T-helper 1 cell treated with Interleukin-12 subunit alpha and Interleukin-12 subunit beta and Interleukin-4 antibody, amounts not matched to agents 30 μg/mL and 1 μg/mL, for 36 hours (primary cell): ENCODE results near the gene UTP3.
"Not testable (repeated sequence)": the region's sequence is repeated elsewhere in the genome, so short reads cannot be mapped to it uniquely, and the experiment has no call there.

ENCODE experiments used
- H3K27ac Mint-ChIP-seq: one replicate; pipeline ENCODE4 v1.8.0; 2021; ENCODE audit warnings: mild to moderate bottlenecking, mixed read lengths
- H3K27me3 Mint-ChIP-seq: one replicate; pipeline ENCODE4 v1.8.0; 2021; ENCODE audit warnings: low read depth, mixed read lengths
- H3K36me3 Mint-ChIP-seq: one replicate; pipeline ENCODE4 v1.8.0; 2021; ENCODE audit warnings: low read depth, mixed read lengths
- H3K4me1 Mint-ChIP-seq: one replicate; pipeline ENCODE4 v1.8.0; 2021; ENCODE audit warnings: low read depth, mixed read lengths
- H3K4me3 Mint-ChIP-seq: one replicate; pipeline ENCODE4 v1.8.0; 2021; ENCODE audit warnings: mild to moderate bottlenecking, moderate library complexity, mixed read lengths
- H3K9me3 Mint-ChIP-seq: one replicate; pipeline ENCODE4 v1.8.0; 2021; ENCODE audit warnings: mixed read lengths

The UTP3 gene, protein sequence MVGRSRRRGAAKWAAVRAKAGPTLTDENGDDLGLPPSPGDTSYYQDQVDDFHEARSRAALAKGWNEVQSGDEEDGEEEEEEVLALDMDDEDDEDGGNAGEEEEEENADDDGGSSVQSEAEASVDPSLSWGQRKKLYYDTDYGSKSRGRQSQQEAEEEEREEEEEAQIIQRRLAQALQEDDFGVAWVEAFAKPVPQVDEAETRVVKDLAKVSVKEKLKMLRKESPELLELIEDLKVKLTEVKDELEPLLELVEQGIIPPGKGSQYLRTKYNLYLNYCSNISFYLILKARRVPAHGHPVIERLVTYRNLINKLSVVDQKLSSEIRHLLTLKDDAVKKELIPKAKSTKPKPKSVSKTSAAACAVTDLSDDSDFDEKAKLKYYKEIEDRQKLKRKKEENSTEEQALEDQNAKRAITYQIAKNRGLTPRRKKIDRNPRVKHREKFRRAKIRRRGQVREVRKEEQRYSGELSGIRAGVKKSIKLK

GRCh38 chr4:70687821-70688794 is at the start of gene UTP3:
TSS of gene UTP3 (plus strand) at chr4:70688532. CDS start at chr4:70688678, 146 bp downstream.
- Mint-ChIP-seq H3K4me3 (peak within 1 kb of the TSS; percentile 99), H3K27ac (peak within 1 kb of the TSS; percentile 98), H3K36me3 (peaks cover 19% of the 10 kb centered on the region), H3K4me1 (peaks cover 30% of the 10 kb centered on the region), H3K9me3 (no peaks in the 10 kb centered on the region), H3K27me3 (no peaks in the 10 kb centered on the region)

DNA sequence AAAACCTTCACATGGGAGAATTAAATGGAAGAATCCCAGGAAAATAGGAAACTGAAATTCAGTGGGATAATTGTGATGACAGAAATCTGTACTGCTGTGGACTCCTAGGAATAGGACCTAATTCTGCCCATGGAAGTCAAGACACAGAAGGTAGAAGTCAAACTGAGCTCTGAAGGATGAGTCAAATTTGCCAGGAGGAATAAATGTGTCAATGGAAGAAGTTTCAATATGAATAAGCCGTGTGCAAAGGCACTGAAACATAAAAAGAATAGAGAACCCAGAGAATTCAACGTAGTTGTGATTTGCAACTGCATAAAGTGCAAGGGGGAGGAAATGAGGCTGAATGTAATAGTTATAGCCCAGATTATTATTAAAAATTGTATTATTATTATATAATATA is 48.1 kb upstream of the UTP3 start:
- Mint-ChIP-seq H3K4me3 (no peak overlapping the region), H3K36me3 (no peaks in the 10 kb centered on the region), H3K27me3 (peaks cover 3% of the 10 kb centered on the region), H3K27ac (no peak overlapping the region), H3K9me3 (no peaks in the 10 kb centered on the region), H3K4me1 (peaks cover 2% of the 10 kb centered on the region)

- H3K27ac Mint-ChIP-seq, H3K4me3 Mint-ChIP-seq, H3K36me3 Mint-ChIP-seq, H3K4me1 Mint-ChIP-seq, H3K27me3 Mint-ChIP-seq, H3K9me3 Mint-ChIP-seq: not testable (repeated sequence)
Measured at GRCh38 chr4:70650741-70651140, 37.6 kb upstream of the UTP3 start.

DNA sequence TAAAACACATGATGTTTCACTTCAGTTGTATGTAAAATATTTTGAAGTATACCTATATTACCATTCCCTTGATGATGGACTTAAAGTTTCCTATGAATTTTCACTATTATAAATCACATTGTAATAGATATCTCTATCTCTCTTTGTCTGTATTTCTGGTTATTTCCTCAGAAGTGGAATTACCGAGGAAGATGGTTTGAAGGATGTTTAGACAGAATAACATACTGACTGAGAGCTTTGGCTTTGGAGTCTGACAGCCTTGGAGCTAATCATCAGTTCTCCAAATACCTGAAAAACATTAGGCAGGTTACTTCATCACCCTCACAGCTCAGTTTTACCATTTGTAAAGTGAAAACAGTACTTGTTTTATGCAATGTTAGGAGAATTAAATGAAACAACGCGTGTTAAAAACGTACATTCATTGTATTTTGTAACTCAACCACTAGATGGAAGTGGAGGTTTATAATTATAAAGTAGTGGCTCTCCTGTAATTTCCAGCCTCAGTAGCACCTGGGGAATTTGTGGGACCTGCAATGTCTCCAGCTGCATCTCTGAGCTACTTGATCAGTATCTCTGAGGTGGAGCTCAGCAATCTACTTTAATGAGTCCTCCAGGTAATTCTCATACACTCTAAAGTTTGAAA is 36.3 kb upstream of the UTP3 start:
- Mint-ChIP-seq H3K4me1 (peaks cover 3% of the 10 kb centered on the region), H3K4me3 (no peak overlapping the region), H3K9me3 (no peaks in the 10 kb centered on the region), H3K27me3 (no peaks in the 10 kb centered on the region), H3K36me3 (no peaks in the 10 kb centered on the region), H3K27ac (no peak overlapping the region)

DNA sequence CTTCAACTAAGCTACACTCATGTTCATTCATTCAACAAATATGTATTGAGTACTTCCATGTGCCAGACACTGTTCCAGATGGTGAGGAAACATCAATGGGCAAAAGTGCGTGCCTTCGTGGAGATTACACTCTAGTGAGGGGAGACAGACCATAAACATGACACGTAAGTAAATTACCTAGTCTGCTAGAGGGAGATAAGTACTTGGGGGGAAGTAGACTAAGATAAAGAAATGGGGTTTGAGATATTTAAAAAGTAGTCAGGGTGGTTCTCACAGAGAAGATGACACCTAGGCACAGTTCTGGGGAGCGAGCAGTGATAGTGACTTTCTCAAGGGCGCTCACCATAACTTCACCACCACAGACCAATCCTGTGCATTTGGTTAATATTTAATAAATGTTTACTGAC is 33.7 kb upstream of the UTP3 start:
- peaks cover 3% of the 10 kb centered on the region for H3K4me1 Mint-ChIP-seq
- peaks cover 11% of the 10 kb centered on the region for H3K27me3 Mint-ChIP-seq
- no peak overlapping the region for H3K4me3 Mint-ChIP-seq
- no peaks in the 10 kb centered on the region for H3K36me3 Mint-ChIP-seq
- H3K27ac Mint-ChIP-seq: no peak overlapping the region
- H3K9me3 Mint-ChIP-seq: no peaks in the 10 kb centered on the region

DNA sequence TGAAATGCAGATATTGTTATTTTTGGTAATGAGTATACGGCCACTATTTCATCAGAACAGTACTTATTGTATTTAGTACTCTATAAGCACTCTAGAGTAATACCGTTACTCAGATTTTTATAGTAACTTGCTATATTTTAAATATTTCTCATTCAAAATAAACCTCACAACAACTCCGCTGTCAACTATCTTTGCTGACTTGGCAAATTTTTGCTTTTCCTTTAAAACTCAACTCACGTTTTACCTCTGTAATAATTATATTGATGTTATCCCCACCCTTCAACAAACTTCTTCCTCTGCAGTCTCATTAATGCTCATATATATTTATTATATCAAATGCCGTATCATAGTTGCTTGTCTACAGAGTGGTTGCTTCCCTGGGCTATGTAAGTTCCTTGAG is 31.0 kb upstream of the UTP3 start:
- H3K27me3 Mint-ChIP-seq: peaks cover 14% of the 10 kb centered on the region
- H3K36me3 Mint-ChIP-seq: no peaks in the 10 kb centered on the region
- no peak overlapping the region for H3K27ac Mint-ChIP-seq
- H3K9me3 Mint-ChIP-seq: no peaks in the 10 kb centered on the region
- H3K4me3 Mint-ChIP-seq: no peak overlapping the region
- H3K4me1 Mint-ChIP-seq: peaks cover 6% of the 10 kb centered on the region

- H3K4me3 Mint-ChIP-seq: no peak overlapping the region
- no peaks in the 10 kb centered on the region for H3K36me3 Mint-ChIP-seq
- H3K27me3 Mint-ChIP-seq: peaks cover 14% of the 10 kb centered on the region
- H3K4me1 Mint-ChIP-seq: peaks cover 6% of the 10 kb centered on the region
- H3K27ac Mint-ChIP-seq: no peak overlapping the region
- no peaks in the 10 kb centered on the region for H3K9me3 Mint-ChIP-seq
Measured at GRCh38 chr4:70658418-70658817, 29.9 kb upstream of the UTP3 start.

- H3K4me1 Mint-ChIP-seq: peaks cover 6% of the 10 kb centered on the region
- peaks cover 14% of the 10 kb centered on the region for H3K27me3 Mint-ChIP-seq
- no peaks in the 10 kb centered on the region for H3K36me3 Mint-ChIP-seq
- no peak overlapping the region for H3K27ac Mint-ChIP-seq
- H3K4me3 Mint-ChIP-seq: no peak overlapping the region
- no peaks in the 10 kb centered on the region for H3K9me3 Mint-ChIP-seq
Measured at GRCh38 chr4:70660106-70660505, 28.2 kb upstream of the UTP3 start.

GRCh38 chr4:70661309-70661922 is 26.9 kb upstream of the UTP3 start:
- H3K4me3 Mint-ChIP-seq, H3K27ac Mint-ChIP-seq, H3K4me1 Mint-ChIP-seq: not testable (repeated sequence)

DNA sequence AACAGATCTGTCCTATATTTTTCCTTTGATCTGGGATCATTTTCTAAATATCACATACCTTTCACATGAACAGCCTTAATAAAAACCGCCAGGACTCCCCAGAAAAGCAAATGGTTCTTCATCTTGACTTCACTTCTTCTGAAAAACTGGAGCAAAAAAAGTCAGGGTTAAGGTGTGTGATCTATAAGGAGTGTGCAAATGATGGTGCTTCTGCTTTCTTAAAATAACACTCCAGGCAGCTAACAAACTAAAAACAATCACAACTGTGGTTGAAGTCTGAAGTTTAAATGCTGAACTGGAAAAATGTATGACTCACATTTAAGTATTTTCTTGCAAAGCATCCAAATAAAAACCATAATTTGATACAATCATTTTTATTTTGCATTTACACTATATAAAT is 22.0 kb upstream of the UTP3 start, which contains the start of gene JCHAIN:
Gene JCHAIN (minus strand): TSS at position 140 of the 400 bp plus-strand sequence. CDS start 18 bp downstream, at position 122.
- Mint-ChIP-seq H3K27ac (no peak within 1 kb of the TSS), H3K4me3 (no peak within 1 kb of the TSS), H3K27me3 (peaks cover 14% of the 10 kb centered on the region), H3K9me3 (no peaks in the 10 kb centered on the region), H3K36me3 (no peaks in the 10 kb centered on the region), H3K4me1 (no peaks in the 10 kb centered on the region)

More at GRCh38 chr4:70661309-70661922, 26.9 kb upstream of the UTP3 start:
- not testable (repeated sequence) for H3K36me3 Mint-ChIP-seq, H3K9me3 Mint-ChIP-seq
- peaks cover 14% of the 10 kb centered on the region for H3K27me3 Mint-ChIP-seq

GRCh38 chr4:70667740-70668535 is 20.4 kb upstream of the UTP3 start:
- Mint-ChIP-seq H3K27me3 (peaks cover 18% of the 10 kb centered on the region), H3K4me1 (no peaks in the 10 kb centered on the region), H3K9me3 (no peaks in the 10 kb centered on the region), H3K4me3 (no peak overlapping the region), H3K36me3 (no peaks in the 10 kb centered on the region), H3K27ac (no peak overlapping the region)

DNA sequence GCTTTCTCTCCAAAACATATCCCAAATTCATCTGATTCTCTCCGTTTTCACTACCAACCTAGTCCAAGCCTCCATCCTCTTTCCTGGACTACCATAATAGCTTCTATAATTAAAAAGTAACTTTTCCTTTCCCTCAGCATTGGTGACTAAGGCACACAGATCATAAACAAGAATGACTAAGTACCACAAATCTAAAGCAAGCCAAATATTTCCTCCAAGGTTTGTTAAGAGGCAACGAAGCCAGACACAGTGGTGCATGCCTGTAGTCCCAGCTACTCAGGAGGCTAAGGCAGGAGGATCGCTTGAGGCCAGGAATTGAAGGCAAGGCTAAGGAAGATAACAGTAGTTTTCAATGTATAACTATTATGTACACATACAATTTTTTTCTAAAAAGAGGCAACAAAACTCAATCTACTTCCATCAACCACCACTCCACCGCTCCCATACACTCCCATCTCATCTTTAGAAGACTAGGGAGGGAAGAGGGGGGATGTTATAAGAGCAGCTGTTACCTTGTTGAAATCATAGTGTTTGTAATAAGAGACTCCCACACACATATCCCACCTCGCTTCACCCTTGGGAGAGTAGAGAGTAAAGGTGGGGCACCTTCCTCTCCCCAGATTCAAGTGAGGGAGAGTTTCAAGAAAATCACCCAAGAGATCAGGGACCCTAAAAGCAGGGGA is 17.9 kb upstream of the UTP3 start:
- H3K9me3 Mint-ChIP-seq: no peaks in the 10 kb centered on the region
- no peaks in the 10 kb centered on the region for H3K36me3 Mint-ChIP-seq
- no peak overlapping the region for H3K4me3 Mint-ChIP-seq
- no peak overlapping the region for H3K27ac Mint-ChIP-seq
- H3K27me3 Mint-ChIP-seq: peaks cover 35% of the 10 kb centered on the region
- H3K4me1 Mint-ChIP-seq: no peaks in the 10 kb centered on the region

DNA sequence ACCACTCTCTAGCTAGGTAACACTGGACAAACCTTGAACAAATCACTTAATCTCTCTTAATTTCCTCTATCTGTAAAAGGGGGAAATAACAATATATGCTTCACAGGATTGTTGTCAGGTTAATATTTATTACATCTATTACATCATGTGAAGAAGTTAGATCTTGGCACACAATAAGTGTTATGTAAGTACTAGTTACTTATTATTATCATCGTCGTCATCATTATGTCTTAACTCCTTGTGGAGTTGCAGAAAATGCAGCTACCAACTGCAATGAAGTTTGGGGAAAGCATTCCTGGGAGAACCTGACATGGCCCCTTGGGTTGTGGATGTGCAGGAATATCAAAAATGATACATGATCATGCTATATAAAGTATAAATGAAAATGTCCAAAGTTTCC is 17.2 kb upstream of the UTP3 start:
- Mint-ChIP-seq H3K36me3 (no peaks in the 10 kb centered on the region), H3K4me1 (no peaks in the 10 kb centered on the region), H3K27me3 (peaks cover 40% of the 10 kb centered on the region), H3K4me3 (no peak overlapping the region), H3K9me3 (no peaks in the 10 kb centered on the region), H3K27ac (no peak overlapping the region)
